Heart right ventricle (tissue), 16 donors: Measurements from ENCODE around the gene LBP. TPM values are rescaled to one million over a fixed set of nuclear protein-coding genes. Genes with fewer than 3 reads are reported as not detected.
A peak's percentile ranks its signal among the peaks of the same experiment; 100 is the strongest.

ENCODE experiments used
- ATAC-seq, 8 donors: fragments of 200-7000 bp; cut with Tn5 transposase; one replicate each; pipeline ENCODE4 v1.9.1; 2020; ENCODE audit warnings: mild to moderate bottlenecking in 8 of 8, moderate library complexity in 8 of 8, moderate number of reproducible peaks in 1 of 8
- DNase-seq, 2 donors: peaks; one replicate each; pipeline ENCODE4 v3.0.0-alpha.2; 2020
- H3K27ac ChIP-seq, 10 donors: fragments of 200-600 bp; sonication (generic) in 2 of 10; one replicate each; pipeline versions ENCODE4 v1.5.0 to v1.8.0; 2020 to 2022; ENCODE audit warnings: mild to moderate bottlenecking in 3 of 10
- H3K27me3 ChIP-seq, 7 donors: fragments of 200-600 bp; one replicate each; pipeline ENCODE4 v1.8.0; 2021 to 2022; ENCODE audit warnings: mild to moderate bottlenecking in 2 of 7
- H3K36me3 ChIP-seq, 9 donors: fragments of 200-600 bp; sonication (generic) in 1 of 9; one replicate each; pipeline versions ENCODE4 v1.5.0 to v1.8.0; 2020 to 2022; ENCODE audit warnings: mild to moderate bottlenecking in 2 of 9
- H3K4me1 ChIP-seq, 9 donors: fragments of 200-600 bp; sonication (generic) in 1 of 9; one replicate each; pipeline versions ENCODE4 v1.5.0 to v1.8.0; 2020 to 2022; ENCODE audit warnings: mild to moderate bottlenecking in 4 of 9
- H3K4me3 ChIP-seq, 10 donors: fragments of 200-600 bp; sonication (generic) in 2 of 10; one replicate each; pipeline versions ENCODE4 v1.5.0 to v1.8.0; 2020 to 2022; ENCODE audit warnings: mild to moderate bottlenecking in 7 of 10, moderate library complexity in 2 of 10
- H3K9me3 ChIP-seq, 11 donors: fragments of 200-600 bp in 10 of 11; sonication (generic) in 2 of 11; one replicate each; pipeline versions ENCODE4 v1.5.0 to v1.8.0; 2013 to 2022; ENCODE audit warnings: mild to moderate bottlenecking in 2 of 11, control low read depth in 1 of 11, moderate library complexity in 1 of 11
- CTCF ChIP-seq, 9 donors: fragments of 200-600 bp; sonication (generic) in 2 of 9; IDR thresholded peaks; one replicate each; pipeline versions ENCODE4 v1.5.0 to v1.8.0; 2021 to 2022; ENCODE audit warnings: antibody characterized with exemption in 9 of 9, mild to moderate bottlenecking in 5 of 9, moderate library complexity in 1 of 9
- WGBS, 2 donors: extraction: QIAGEN DNeasy Blood & Tissue Kit; methylation state at CpG; one replicate each; pipeline ENCODE4 v1.1.7; 2013; ENCODE audit warnings: inconsistent platforms in 1 of 2; 5-methylcytosine and 5-hydroxymethylcytosine counted together
- intact Hi-C, 10 donors: fragments of 100-400 bp; cut with DNase I; formaldehyde crosslinking; loops; one replicate each; pipeline versions ENCODE4 v1.11.1 to v1.14.2; 2022
- polyA plus RNA-seq, 2 donors: library from polyadenylated mRNA; stranded (reverse); fragments of 200-250 nt; gene quantifications; one replicate each; pipeline ENCODE4 v1.2.3, GENCODE V29; 2013
- total RNA-seq, 10 donors: library from RNA; stranded (reverse); fragmentation: NEBNext Ultra II Directional in 3 of 10; extraction: Animal tissue kit (Norgen Biotek cat#: 25700) in 3 of 10; gene quantifications; one replicate each; pipeline versions ENCODE4 v1.2.1 to v1.2.4, GENCODE V29; 2021 to 2023
- donor health status: Arrhythmogenic right ventricular cardiomyopathy.
- donor health status: ischemic (EF 13 %, LVEDD 7.1; RV severe dilation, severe dysfunction).
- donor health status: healthy with polysubstance abuse.
- donor health status: DM: no; HTN: yes; CAD: no.
- donor health status: DM: no; HTN: no; CAD: no.
- donor health status: ischemic (EF 25% LVEDD 6.9; RV normal size, moderate dysfunction).
- donor health status: ischemic (EF 25% LVEDD 5.7; RV mildly dilated, moderate dysfunction).
- donor health status: healthy.
- donor health status: DM: yes; HTN: yes; CAD: no.
- donor health status: Ischemic cardiomyopathy.
- donor health status: ischemic (EF 35%, LVEDD 5.7; RV mildly dilated, moderate dysfunction).
- donor health status: nonischemic (EF 11% LVEDD 7.7; RV severe dilation, severe dysfunction).
- donor health status: DM: yes; HTN: yes; CAD: no.
- donor health status: PGD.
- donor health status: ischemic (EF 29% LVEDD 5.4; RV normal size, mild dysfunction).
- donor health status: nonischemic (EF 23%, LVEDD 6.1; RV moderate dilation, normal function).

The LBP gene
- total and polyA plus RNA-seq, 12 donors: 0.17 to 3.5 (median 0.33) TPM; not detected in 5

- H3K4me3 ChIP-seq: no peak overlapping the region
- DNase-seq (no peak), ATAC-seq (no peak)
- TF ChIP-seq CTCF (IDR thresholded peaks at IDR 0.05): no peak
- intact Hi-C loops: no loop called here
- 97% methylated on average over 1 of the region's 1 CpG for WGBS, 2 donors
- H3K9me3 ChIP-seq: no peaks in the 10 kb centered on the region
- no peak overlapping the region for H3K27ac ChIP-seq
- H3K4me1 ChIP-seq: peaks cover 0 to 15% (median 4%) of the 10 kb centered on the region in 9 donors
- H3K27me3 ChIP-seq: no peaks in the 10 kb centered on the region
- H3K36me3 ChIP-seq: peaks cover 0 to 100% (median 78%) of the 10 kb centered on the region in 9 donors
Measured at GRCh38 chr20:38424401-38424800, 78.1 kb downstream of the LBP start.

DNA sequence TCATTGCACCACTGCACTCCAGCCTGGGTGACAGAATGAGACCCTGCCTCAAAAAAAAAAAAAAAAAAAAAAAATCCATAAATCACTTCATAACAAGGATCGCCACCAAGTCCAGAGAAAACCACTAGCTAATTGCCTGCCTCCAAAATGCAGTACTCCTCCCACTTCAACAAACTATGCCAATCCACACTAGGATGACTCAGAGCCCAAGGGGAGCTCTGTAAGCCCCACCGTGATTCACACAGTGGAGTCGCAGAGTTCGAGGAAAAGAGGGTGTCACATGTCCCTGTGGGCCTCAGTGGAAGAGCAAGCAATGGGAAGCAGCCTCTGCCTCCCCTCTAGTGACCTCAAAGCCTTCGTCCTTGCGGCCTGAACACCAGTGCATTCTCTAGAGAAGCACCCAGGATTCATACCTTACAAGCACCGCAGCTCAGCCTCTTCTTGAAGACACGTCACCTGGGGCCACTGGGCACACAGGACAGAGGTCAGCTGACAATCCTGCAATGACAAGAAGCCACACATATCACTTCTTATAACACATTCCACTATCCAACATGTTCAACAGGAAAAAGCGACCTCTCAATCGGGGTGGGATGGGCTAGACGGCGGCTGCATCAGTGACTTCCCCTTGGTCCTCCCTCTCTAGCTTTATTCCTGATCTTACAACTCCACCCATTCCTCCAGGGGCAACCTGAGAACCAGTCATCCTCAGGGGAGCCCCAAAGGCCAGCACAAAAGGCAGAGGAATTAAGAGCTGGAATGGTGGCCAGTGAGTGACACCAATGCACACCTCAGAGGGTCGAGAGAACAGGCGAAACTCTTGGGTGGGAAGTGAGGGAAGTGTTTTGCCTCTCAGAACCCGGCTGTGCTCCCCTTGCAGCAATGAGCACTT lies 80.0 kb downstream of the LBP start:
- WGBS, 2 donors: 76 to 77% methylated on average over 15 of the region's 15 CpGs
- DNase-seq: no peak

More for the DNA sequence above, 80.0 kb downstream of the LBP start:
- no peaks in the 10 kb centered on the region for H3K9me3 ChIP-seq
- H3K36me3 ChIP-seq: peaks cover 0 to 100% (median 82%) of the 10 kb centered on the region in 9 donors
- peak in 1 of 8 donors; percentile 68 for ATAC-seq
- no peak overlapping the region for H3K4me3 ChIP-seq
- no peak for TF ChIP-seq CTCF (IDR thresholded peaks at IDR 0.05)
- no peaks in the 10 kb centered on the region for H3K27me3 ChIP-seq
- H3K27ac ChIP-seq: no peak overlapping the region
- H3K4me1 ChIP-seq: peaks cover 0 to 26% (median 4%) of the 10 kb centered on the region in 9 donors
- intact Hi-C loops: no loop called here

Other genes with a start within 250 kb of the LBP start
- 100 to 1,000 TPM; 279 to 993 (median 472) TPM for gene TGM2, start 181.2 kb upstream of the LBP start, total RNA-seq
- gene TGM2, start 181.2 kb upstream of the LBP start, polyA plus RNA-seq: 100 to 1,000 TPM; 146 to 475 TPM
- gene KIAA1755, start 85.7 kb upstream of the LBP start, total RNA-seq: 1 to 10 TPM; 2.7 to 7.7 (median 5.2) TPM
- 1 to 10 TPM; 2.9 to 6.2 TPM for gene KIAA1755, start 85.7 kb upstream of the LBP start, polyA plus RNA-seq
- 1 to 10 TPM in 1 of 10 donors, under 1 TPM in 3, not detected in 6; 0.15 to 1.6 (median 0.18) TPM for gene BPI, start 42.3 kb upstream of the LBP start, total RNA-seq
- gene BPI, start 42.3 kb upstream of the LBP start, polyA plus RNA-seq: under 1 TPM in 1 of 2 donors, not detected in 1; 0.01 TPM
- gene SNHG17, start 88.8 kb downstream of the LBP start, total RNA-seq: 10 to 100 TPM in 2 of 10 donors, 1 to 10 TPM in 8; 4.2 to 25.9 (median 6.3) TPM
- 10 to 100 TPM; 12.3 to 22.9 TPM for gene SNHG17, start 88.8 kb downstream of the LBP start, polyA plus RNA-seq
- 10 to 100 TPM; 21.6 to 28.2 (median 26.5) TPM for gene RALGAPB, start 126.4 kb downstream of the LBP start, total RNA-seq
- 1 to 10 TPM; 8.4 to 9.1 TPM for gene RALGAPB, start 126.4 kb downstream of the LBP start, polyA plus RNA-seq
- under 1 TPM in 1 of 10 donors, not detected in 9; 0.32 TPM for gene ADIG, start 234.7 kb downstream of the LBP start, total RNA-seq
- gene ADIG, start 234.7 kb downstream of the LBP start, polyA plus RNA-seq: not detected